Measurements from ENCODE around the gene PTTG1IP.

DNA sequence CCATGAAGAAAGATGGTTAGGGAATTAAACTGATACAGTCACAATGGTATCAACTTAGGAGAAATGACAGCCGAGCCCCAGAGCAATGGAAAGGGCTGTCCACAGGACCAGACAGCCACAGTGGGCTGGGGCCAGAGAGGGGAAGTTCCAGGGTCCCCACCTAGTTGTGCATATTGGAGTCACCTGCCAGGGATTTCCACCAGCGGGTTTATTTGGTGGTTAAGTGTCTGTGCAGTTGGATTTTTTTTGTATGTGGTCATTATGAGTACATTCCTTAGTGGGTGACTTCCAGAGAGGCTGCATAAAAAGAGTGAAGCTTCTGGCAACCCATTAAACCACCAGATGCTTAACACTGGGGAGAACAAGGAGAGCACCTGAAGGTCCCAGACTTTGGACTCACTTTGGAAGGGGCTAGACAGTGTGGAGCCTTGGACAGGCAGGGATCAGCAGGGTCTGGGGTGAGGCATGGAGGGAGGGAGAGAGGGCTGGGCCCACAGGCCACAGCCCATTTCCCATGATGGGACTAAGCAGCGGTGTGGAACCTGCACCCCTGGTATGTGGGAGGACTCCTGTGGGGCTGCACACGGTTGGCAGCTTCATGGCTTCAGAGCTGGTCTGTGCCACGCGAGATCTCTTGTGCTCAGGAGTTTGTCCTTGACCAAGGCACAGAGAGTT lies 7.8 kb upstream of the PTTG1IP start:
- TF ChIP-seq, protein P1, sequence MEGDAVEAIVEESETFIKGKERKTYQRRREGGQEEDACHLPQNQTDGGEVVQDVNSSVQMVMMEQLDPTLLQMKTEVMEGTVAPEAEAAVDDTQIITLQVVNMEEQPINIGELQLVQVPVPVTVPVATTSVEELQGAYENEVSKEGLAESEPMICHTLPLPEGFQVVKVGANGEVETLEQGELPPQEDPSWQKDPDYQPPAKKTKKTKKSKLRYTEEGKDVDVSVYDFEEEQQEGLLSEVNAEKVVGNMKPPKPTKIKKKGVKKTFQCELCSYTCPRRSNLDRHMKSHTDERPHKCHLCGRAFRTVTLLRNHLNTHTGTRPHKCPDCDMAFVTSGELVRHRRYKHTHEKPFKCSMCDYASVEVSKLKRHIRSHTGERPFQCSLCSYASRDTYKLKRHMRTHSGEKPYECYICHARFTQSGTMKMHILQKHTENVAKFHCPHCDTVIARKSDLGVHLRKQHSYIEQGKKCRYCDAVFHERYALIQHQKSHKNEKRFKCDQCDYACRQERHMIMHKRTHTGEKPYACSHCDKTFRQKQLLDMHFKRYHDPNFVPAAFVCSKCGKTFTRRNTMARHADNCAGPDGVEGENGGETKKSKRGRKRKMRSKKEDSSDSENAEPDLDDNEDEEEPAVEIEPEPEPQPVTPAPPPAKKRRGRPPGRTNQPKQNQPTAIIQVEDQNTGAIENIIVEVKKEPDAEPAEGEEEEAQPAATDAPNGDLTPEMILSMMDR (IDR thresholded peaks at IDR 0.05): no peak
- no peak for TF ChIP-seq POLR2A (IDR thresholded peaks at IDR 0.05)

All from uterus (tissue), 2 donors.